GM12892 (cell line): ENCODE data around the gene MAB21L2.

Experiments
- DNase-seq: peaks from one replicate; pipeline ENCODE4 v3.0.0; 2011; ENCODE audit not compliant: insufficient read length
- FAIRE-seq: peaks from 2 replicates; lab custom pipeline; 2011; peaks lifted over from hg19 to GRCh38; lab: Jason Lieb, UNC
- POLR2A ChIP-seq: IDR thresholded peaks from 2 replicates; pipeline ENCODE4 v1.6.1; 2011; ENCODE audit warnings: low read depth, low read length, control low read depth
- POLR2AphosphoS5 ChIP-seq: IDR thresholded peaks from 2 replicates; pipeline ENCODE4 v1.6.1; 2011; ENCODE audit warnings: low read depth, low read length, control low read depth
- TAF1 ChIP-seq: IDR thresholded peaks from 2 replicates; pipeline ENCODE4 v1.6.1; 2011; ENCODE audit warnings: low read depth, mild to moderate bottlenecking, control low read depth, low read length, borderline replicate concordance

Gene MAB21L2

DNA sequence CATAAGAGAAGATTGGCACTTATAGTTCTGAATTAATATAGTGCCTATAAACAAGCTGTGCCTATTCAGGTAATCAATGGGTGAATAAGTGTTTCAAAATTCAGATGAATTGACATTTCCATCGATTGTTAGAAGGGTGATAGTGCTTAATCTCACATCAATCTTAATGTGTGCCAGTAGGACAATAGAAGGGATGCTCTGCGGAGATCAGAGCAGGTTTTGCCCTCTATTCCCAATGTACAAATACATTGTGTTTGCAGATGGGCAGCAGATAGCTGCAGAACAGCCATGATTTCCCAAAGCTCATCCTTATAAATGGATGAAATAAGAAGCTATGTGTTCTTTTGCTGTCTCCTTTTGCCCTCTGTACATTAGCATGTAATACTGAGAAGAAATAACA is 7.2 kb downstream of the MAB21L2 start:
- DNase-seq (no peak), FAIRE-seq (no peak)
- TF ChIP-seq TAF1 (no peak), POLR2A (no peak), POLR2AphosphoS5 (no peak)

DNA sequence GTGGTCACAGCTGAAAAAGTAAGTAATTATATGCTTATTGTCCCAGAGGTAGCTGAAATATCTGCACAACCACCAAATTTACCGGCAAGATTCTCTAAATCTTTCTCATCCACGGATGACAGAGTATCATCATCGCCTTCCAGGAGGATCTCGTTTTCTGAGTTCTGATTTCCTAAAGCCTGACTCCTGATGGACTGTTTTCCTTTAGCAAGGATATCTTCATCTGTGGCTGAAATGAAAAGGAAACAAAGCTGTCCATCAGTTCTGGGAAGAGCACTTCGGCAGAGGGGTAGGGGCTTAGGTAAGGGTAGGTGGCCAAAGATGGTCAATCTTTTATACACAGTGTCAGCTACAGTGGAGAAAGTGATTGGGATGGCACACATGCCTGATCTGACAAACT is 8.7 kb downstream of the MAB21L2 start:
- TF ChIP-seq POLR2AphosphoS5 (no peak), TAF1 (no peak), POLR2A (no peak)
- FAIRE-seq: no peak
- DNase-seq: no peak

DNA sequence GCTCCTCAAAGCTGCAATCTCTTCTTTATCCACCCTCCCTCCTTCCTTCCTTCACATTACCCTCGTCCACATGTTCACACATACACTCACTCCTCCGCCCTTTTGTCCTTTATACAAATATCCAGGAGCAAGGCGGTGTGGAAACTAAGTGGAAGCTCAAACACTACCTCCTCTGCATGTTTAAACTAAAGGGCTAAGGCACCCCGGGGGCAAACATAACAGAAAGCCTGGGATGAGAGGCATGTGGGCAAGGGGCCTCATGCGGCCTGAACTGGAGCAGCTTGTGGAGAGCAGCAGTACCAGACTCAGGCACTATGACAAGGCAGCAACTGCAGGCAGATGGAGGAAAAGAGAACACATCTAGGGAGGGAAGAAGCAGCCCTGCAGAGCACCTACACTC is 9.5 kb downstream of the MAB21L2 start:
- FAIRE-seq (no peak), DNase-seq (no peak)
- TF ChIP-seq TAF1 (no peak), POLR2A (no peak), POLR2AphosphoS5 (no peak)

DNA sequence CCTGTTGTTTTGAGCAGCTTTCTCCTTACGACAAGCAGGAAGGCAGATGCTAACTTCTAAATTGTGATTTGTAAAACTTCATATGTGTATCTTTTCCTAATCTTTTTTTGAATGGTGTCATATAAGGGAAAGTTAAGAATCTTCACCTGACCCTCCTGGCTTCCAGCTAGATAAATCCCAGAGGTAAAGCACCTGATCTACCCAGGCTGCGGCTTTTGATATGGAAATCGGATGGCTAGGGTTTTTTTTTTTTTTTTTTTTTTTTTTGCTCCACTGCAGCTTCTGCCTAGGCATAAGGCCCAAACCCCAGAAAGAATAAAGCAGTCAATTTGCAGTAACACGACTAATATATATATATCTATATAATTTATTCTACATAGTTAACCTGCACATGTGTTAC is 10.0 kb downstream of the MAB21L2 start:
- no peak for DNase-seq
- TF ChIP-seq POLR2A (no peak), POLR2AphosphoS5 (no peak), TAF1 (no peak)
- FAIRE-seq: no peak

DNA sequence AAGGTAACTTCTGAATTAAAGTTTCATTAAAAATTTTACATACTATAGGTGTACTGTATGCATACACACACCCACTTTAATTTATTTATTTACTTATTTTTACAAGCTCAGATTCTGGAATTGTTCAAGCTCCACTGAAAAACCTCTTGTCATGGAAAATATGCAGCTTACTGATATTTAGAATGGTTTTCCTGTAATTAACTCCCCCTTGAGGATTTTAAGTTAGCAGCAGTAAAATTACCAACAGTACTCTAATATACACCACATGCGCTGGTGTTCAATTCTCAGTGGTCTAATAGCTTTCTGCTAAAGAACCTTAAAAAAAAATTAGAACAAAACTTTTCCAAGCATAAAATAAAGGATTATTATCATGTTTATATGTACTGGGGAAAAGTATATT is 12.0 kb downstream of the MAB21L2 start:
- no peak for FAIRE-seq
- no peak for DNase-seq
- TF ChIP-seq TAF1: no peak
- no peak for TF ChIP-seq POLR2A
- no peak for TF ChIP-seq POLR2AphosphoS5

DNA sequence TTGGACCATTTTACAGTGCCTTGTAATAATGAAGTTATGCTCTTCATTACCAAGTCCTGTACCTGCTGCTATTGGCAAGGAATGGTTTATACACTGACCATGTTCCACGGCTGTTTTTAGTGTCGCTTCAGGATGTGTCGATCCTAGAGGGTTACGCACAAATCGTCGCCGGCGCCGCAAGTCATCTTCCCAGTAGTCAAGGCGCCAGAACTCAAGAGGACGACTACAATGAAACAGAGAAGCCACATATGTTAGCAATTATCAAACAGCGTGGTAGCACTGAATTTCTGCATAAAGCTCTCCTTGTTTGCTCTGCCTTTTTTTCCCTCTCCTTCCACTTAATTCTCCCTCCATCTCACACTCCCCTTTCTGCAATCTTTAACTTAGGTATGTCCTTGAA is 17.0 kb downstream of the MAB21L2 start:
- DNase-seq (no peak), FAIRE-seq (peak; percentile 38)
- TF ChIP-seq POLR2AphosphoS5: no peak
- TF ChIP-seq TAF1: no peak
- no peak for TF ChIP-seq POLR2A

DNA sequence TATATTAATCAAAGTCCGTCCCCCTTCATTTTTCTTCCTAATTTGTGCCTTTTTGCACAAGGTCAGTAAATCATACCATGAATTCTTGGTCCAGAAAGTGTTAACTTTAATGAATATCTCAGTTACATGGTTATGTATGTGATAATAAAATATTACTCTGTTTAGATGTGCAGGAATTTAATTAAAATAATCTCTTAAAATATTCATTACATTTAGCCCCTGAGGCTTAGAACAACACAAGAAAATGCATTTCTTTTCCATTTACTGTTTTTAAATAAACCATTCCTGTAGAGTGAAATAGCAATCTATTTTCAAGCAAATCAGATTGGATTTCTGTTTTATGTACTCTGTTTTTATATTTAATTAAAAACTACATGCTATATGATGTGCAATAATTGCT is 17.6 kb downstream of the MAB21L2 start:
- DNase-seq: no peak
- FAIRE-seq: no peak
- TF ChIP-seq POLR2A (no peak), TAF1 (no peak), POLR2AphosphoS5 (no peak)

DNA sequence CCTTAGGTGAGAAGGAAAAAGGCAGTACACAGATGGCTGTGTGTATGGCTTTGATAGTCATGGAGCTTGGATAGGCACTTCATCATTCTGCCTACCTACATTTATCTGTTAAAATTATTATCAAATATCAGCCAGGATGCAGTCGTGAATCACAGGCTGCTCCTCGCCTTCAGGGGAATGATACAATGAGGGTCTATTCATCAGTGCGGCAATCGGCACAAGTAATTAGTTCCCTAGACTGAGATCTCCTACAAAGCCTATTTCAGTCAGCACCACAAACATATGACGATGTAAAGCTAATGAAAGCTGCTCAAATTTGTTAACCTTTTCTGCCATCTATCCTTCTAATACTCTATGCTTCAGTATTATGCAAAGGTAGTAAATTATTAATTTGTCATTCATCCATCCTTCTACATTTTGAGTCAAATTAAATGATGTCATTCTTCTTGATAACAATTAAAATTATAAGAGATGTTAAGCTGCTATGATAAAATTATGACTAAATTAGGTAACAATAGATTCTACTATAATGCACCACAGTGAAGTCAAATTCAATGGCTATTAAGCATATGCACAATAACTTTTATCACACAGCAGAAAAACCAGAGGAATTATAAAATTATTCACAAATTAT is 19.0 kb downstream of the MAB21L2 start:
- DNase-seq (no peak), FAIRE-seq (no peak)
- TF ChIP-seq TAF1 (no peak), POLR2A (no peak), POLR2AphosphoS5 (no peak)

DNA sequence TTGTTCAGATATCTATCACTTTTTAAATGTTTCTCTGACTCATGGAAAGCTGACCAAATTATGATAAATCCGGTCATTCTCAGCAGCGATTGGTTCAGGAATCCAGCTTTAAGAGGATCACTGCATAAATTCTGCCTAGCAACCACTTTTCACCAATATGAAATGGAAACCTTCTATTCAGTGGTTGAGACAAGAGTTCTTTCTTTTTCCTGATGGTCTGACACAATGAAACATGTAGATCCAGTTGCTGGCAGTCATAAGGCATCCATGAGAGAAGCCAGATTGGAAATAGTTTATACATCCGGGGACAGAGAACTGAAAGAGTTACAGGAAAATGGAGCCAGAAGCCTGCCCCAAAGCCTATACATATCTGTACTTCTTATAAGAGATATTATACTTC is 27.2 kb downstream of the MAB21L2 start:
- no peak for TF ChIP-seq TAF1
- DNase-seq: no peak
- no peak for FAIRE-seq

DNA sequence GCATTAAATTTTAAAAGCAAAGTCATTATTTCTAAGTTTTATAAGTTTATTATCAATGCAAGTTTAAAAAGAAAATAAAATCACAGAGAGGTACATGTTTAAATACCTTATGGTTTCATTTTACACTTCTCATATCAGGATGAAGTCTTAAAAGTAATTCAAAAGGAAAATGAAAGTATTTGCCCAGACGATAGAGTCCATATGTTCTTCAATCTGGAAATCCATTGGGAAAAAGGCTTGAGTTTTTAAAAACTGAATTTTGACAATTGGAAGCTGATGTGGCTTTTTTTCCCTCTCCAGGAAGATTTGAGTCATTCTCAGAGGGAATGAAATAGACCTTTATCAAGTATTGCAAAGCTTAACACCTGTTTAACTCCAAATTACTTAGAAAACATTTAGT is 37.1 kb downstream of the MAB21L2 start:
- DNase-seq (no peak), FAIRE-seq (no peak)
- TF ChIP-seq TAF1: no peak
- no peak for TF ChIP-seq POLR2AphosphoS5
- TF ChIP-seq POLR2A: no peak

DNA sequence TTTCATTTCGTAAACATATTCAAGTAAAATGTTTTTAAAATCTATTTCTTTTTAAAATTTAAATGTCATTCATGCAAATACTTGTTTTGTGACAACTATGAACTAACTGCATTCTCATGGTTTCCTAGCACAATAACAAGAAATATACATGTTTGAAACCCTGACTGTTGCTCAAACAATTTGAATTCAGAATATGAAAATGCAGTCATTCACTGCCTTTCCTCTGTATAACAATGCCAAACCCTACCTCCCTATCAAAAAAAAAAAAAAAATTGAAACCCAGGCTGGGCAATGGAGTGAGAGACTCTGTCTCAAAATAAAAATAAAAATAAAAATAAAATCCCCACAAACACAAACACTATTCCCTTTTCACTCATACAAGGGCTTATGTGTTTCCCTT is 42.1 kb downstream of the MAB21L2 start:
- TF ChIP-seq POLR2AphosphoS5 (no peak), POLR2A (no peak), TAF1 (no peak)
- DNase-seq (no peak), FAIRE-seq (no peak)

DNA sequence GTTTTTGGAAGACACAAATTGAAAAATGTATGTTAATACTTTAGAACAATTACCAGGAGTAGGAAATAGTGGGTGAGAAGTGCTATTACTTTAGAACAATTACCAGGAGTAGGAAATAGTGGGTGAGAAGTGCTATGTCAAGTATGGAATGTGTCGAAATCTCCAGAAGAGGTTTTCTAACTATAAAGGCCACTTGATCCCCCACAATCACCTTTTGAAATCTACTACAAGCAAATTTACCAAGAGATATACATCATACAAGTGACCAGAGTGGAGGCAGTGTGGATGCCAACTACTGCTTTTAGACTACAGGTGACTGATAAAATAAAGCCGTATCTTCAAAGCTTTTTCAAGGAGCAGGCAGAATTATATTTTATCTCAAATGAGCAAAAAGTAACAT is 43.1 kb downstream of the MAB21L2 start:
- no peak for DNase-seq
- FAIRE-seq: peak; percentile 27
- TF ChIP-seq TAF1 (no peak), POLR2A (no peak), POLR2AphosphoS5 (no peak)

DNA sequence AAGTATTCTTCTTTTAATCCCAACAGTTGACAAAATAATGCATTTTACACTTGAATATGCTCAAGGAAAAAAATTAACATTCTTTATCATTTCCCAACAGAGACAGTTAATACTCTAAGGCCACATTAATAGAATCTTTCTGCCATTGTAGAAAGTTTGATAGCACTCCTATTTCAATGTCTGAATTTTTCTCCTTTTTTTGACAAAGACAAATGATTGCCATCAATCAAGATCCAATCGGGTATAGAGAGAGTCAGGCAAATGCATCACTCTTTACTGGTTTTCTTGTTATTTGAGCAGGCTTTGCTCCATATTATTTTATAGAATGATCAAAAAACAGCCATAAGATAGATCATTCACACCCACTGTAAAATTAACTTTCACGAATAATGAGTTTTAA is 46.1 kb downstream of the MAB21L2 start:
- TF ChIP-seq TAF1 (no peak), POLR2AphosphoS5 (no peak), POLR2A (no peak)
- no peak for FAIRE-seq
- no peak for DNase-seq
